Measurements from ENCODE around the gene GATA2.

GATA2 gene

GRCh38 chr3:128436214-128436613 lies 56.8 kb downstream of the GATA2 start:
- FAIRE-seq, result no peak

DNA sequence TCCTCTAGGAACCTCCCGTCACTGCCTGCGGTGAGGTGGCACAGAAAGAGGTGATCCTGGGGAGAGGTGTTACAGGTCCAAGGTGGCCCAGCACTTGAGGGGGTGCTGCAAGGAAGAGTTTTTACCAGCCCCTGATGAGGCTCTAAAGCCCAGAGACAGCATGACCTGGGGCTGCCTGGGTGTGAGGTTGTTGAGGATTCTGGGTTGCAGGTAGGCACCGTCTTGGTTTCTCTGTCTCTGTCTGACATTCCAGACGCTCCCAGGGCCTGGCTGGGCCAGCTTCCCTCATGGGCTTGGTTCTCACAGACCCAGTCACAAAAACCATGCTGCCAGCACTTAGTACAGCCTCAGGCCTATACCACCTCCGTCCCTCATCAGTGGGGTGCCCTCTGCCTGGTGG lies 57.4 kb downstream of the GATA2 start:
- no peak for FAIRE-seq
- no peak for DNase-seq (ENCODE audit: insufficient read length, low spot score)
- TF ChIP-seq TAF1 (IDR thresholded peaks at IDR 0.05; ENCODE audit: low read depth, low read length) (no peak), POLR2AphosphoS5 (IDR thresholded peaks at IDR 0.05; ENCODE audit: low read depth, low read length) (no peak), POU2F2 (IDR thresholded peaks at IDR 0.05; ENCODE audit: low read depth, low read length) (no peak), PAX5 (IDR thresholded peaks at IDR 0.05; ENCODE audit: insufficient read depth, low read length, severe bottlenecking) (no peak), POLR2A (IDR thresholded peaks at IDR 0.05; ENCODE audit: low read depth, low read length) (no peak), SPI1 (IDR thresholded peaks at IDR 0.05; ENCODE audit: low read depth, low read length) (no peak)

More at GRCh38 chr3:128436214-128436613, 56.8 kb downstream of the GATA2 start:
- DNase-seq (ENCODE audit: insufficient read length, low spot score), result no peak
- no peak for TF ChIP-seq POU2F2 (IDR thresholded peaks at IDR 0.05; ENCODE audit: low read depth, low read length)
- no peak for TF ChIP-seq PAX5 (IDR thresholded peaks at IDR 0.05; ENCODE audit: insufficient read depth, low read length, severe bottlenecking)
- TF ChIP-seq POLR2AphosphoS5 (IDR thresholded peaks at IDR 0.05; ENCODE audit: low read depth, low read length), result no peak

DNA sequence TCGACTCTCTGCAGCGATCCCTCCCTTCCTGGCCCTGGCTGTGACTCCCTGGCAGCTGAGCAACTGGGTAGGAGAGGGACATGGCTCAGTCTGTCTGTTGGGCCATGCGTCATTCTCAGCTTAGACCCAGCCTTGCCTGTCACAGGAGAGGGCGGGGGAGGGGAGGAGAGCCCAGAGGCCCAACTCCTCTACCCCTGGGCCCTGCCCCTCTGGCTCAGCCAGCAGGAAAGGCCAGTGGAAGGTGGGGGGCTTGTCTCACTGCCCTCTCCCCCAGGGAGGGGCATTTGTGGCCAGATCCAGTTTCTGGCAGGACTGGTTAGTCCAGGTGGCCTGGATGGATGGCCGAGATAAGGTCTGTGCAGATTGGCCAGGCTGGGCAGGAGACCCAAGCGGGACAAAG lies 57.9 kb downstream of the GATA2 start:
- no peak for TF ChIP-seq POLR2A (IDR thresholded peaks at IDR 0.05; ENCODE audit: low read depth, low read length)
- no peak for TF ChIP-seq POU2F2 (IDR thresholded peaks at IDR 0.05; ENCODE audit: low read depth, low read length)
- no peak for TF ChIP-seq PAX5 (IDR thresholded peaks at IDR 0.05; ENCODE audit: insufficient read depth, low read length, severe bottlenecking)
- TF ChIP-seq TAF1 (IDR thresholded peaks at IDR 0.05; ENCODE audit: low read depth, low read length), result no peak
- no peak for FAIRE-seq
- no peak for DNase-seq (ENCODE audit: insufficient read length, low spot score)

- no peak for FAIRE-seq
- TF ChIP-seq SPI1 (IDR thresholded peaks at IDR 0.05; ENCODE audit: low read depth, low read length), result no peak
- TF ChIP-seq POLR2AphosphoS5 (IDR thresholded peaks at IDR 0.05; ENCODE audit: low read depth, low read length), result no peak
- no peak for TF ChIP-seq POLR2A (IDR thresholded peaks at IDR 0.05; ENCODE audit: low read depth, low read length)
- TF ChIP-seq POU2F2 (IDR thresholded peaks at IDR 0.05; ENCODE audit: low read depth, low read length), result no peak
- TF ChIP-seq PAX5 (IDR thresholded peaks at IDR 0.05; ENCODE audit: insufficient read depth, low read length, severe bottlenecking), result no peak
- TF ChIP-seq TAF1 (IDR thresholded peaks at IDR 0.05; ENCODE audit: low read depth, low read length), result no peak
- no peak for DNase-seq (ENCODE audit: insufficient read length, low spot score)
Observed at GRCh38 chr3:128434524-128434923, 58.5 kb downstream of the GATA2 start.

DNA sequence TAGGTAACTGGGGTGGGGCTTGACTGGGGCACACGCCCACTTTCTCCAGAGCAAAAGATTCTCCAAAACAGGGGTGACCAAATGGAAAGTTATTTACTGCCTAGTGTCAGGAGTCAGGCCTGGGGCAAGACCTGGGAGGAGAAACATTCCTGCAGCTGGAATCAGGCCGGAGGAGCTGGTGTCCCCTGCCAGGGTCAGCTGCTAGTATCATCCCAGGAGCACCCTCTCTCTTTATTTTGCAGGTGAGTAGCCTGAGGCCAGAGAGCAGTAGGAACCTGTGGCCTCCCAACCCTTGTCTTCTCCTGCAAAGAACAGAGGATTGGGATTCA lies 59.2 kb downstream of the GATA2 start:
- DNase-seq (ENCODE audit: insufficient read length, low spot score), result no peak
- TF ChIP-seq SPI1 (IDR thresholded peaks at IDR 0.05; ENCODE audit: low read depth, low read length), result no peak
- no peak for TF ChIP-seq PAX5 (IDR thresholded peaks at IDR 0.05; ENCODE audit: insufficient read depth, low read length, severe bottlenecking)
- TF ChIP-seq TAF1 (IDR thresholded peaks at IDR 0.05; ENCODE audit: low read depth, low read length), result no peak
- TF ChIP-seq POLR2A (IDR thresholded peaks at IDR 0.05; ENCODE audit: low read depth, low read length), result no peak
- no peak for TF ChIP-seq POLR2AphosphoS5 (IDR thresholded peaks at IDR 0.05; ENCODE audit: low read depth, low read length)
- TF ChIP-seq POU2F2 (IDR thresholded peaks at IDR 0.05; ENCODE audit: low read depth, low read length), result no peak
- FAIRE-seq, result no peak

DNA sequence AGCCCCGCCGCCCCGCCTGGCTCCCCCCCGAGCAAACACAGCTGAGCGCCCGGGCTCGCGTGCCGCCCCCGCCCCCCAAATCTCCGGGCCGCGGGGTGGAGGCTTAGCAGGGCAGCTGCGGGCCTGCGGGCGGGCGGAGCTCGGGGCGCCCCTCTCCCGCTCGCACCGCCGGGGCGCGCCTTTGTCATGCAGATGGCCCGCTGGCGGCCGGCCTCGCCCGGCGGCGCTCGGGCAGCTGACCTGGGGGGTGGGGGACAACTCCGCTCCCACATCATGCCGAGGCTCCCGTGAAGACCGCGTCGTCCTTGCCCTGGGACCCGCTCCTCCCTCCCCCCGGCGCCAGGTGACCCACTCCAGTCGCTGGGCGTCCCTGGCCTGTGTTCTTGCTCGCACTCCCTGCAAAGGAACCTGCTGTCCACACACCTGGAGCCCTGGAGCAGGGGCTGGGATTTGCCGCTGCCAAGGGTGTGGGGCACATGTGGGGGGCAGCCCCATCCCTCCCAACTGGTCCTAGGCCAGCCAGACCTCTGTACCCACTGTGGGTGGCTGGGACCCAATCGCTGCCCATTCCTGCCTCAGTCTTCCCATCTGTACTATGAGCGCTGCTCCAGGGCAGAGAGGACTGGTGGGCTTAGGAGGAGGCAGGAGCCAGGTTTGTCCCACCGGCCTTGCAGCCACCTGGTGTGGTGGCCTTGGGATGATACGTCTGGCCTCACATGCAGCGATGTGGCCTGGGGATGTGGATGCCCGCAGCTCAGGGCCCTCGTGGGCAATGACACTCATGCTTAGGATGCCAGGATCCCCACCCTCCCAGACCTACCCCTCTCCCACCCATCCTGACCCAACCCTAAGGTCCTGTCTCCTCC lies 59.8 kb downstream of the GATA2 start:
- DNase-seq (ENCODE audit: insufficient read length, low spot score) (no peak), FAIRE-seq (no peak)
- TF ChIP-seq POU2F2 (IDR thresholded peaks at IDR 0.05; ENCODE audit: low read depth, low read length) (no peak), PAX5 (IDR thresholded peaks at IDR 0.05; ENCODE audit: insufficient read depth, low read length, severe bottlenecking) (no peak), TAF1 (IDR thresholded peaks at IDR 0.05; ENCODE audit: low read depth, low read length) (no peak), POLR2A (IDR thresholded peaks at IDR 0.05; ENCODE audit: low read depth, low read length) (no peak), POLR2AphosphoS5 (IDR thresholded peaks at IDR 0.05; ENCODE audit: low read depth, low read length) (no peak), SPI1 (IDR thresholded peaks at IDR 0.05; ENCODE audit: low read depth, low read length) (no peak)

DNA sequence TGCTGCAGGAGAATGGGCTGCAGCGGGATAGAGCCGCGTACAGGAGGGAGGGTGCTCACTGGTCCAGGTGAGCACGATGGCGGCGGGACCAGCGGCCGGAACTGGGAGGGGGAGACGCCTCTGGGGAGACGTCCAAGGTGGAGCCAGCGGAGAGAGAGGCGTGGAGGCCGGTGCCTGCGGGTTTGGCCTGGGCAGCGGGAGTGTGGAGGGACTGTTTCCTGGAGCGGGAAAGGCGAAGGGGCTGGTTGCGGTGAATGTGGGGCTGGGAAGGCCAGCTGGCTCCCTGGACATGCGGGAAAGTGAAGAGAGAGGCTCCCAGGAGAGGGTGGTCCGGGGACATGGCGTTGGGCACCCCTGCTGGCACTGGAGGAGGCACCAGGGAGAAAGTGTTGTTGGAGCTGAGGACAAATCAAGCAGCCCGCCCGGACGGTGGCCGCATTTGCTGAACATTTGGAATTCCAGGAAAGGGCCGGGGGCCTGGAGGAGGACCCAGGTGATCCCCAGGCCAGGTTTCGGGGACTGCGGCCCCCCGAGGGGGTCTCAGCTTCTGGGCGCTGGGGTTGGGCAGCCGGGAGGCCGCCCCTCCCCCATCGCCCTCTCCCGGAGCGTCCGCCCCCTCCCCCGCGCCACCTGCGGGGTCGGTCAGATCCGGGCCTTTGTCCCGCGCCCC lies 60.6 kb downstream of the GATA2 start:
- FAIRE-seq (no peak), DNase-seq (ENCODE audit: insufficient read length, low spot score) (no peak)
- no peak for TF ChIP-seq PAX5 (IDR thresholded peaks at IDR 0.05; ENCODE audit: insufficient read depth, low read length, severe bottlenecking)
- TF ChIP-seq POU2F2 (IDR thresholded peaks at IDR 0.05; ENCODE audit: low read depth, low read length), result no peak
- no peak for TF ChIP-seq SPI1 (IDR thresholded peaks at IDR 0.05; ENCODE audit: low read depth, low read length)
- no peak for TF ChIP-seq TAF1 (IDR thresholded peaks at IDR 0.05; ENCODE audit: low read depth, low read length)
- no peak for TF ChIP-seq POLR2AphosphoS5 (IDR thresholded peaks at IDR 0.05; ENCODE audit: low read depth, low read length)

- no peak for FAIRE-seq
- DNase-seq (ENCODE audit: insufficient read length, low spot score), result no peak
- TF ChIP-seq POU2F2 (IDR thresholded peaks at IDR 0.05; ENCODE audit: low read depth, low read length), result no peak
- no peak for TF ChIP-seq POLR2A (IDR thresholded peaks at IDR 0.05; ENCODE audit: low read depth, low read length)
Observed at GRCh38 chr3:128431803-128432300, 61.1 kb downstream of the GATA2 start.

- DNase-seq (ENCODE audit: insufficient read length, low spot score), result no peak
- no peak for FAIRE-seq
- TF ChIP-seq POLR2A (IDR thresholded peaks at IDR 0.05; ENCODE audit: low read depth, low read length) (no peak), PAX5 (IDR thresholded peaks at IDR 0.05; ENCODE audit: insufficient read depth, low read length, severe bottlenecking) (no peak), POU2F2 (IDR thresholded peaks at IDR 0.05; ENCODE audit: low read depth, low read length) (no peak), TAF1 (IDR thresholded peaks at IDR 0.05; ENCODE audit: low read depth, low read length) (no peak), SPI1 (IDR thresholded peaks at IDR 0.05; ENCODE audit: low read depth, low read length) (no peak), POLR2AphosphoS5 (IDR thresholded peaks at IDR 0.05; ENCODE audit: low read depth, low read length) (no peak)
Observed at GRCh38 chr3:128430731-128431130, 62.3 kb downstream of the GATA2 start.

Measured in GM12891 (cell line).